Endothelial cell of umbilical vein (primary cell): ENCODE measurements around the gene HLA-DQA1. TPM values are rescaled to one million over a fixed set of nuclear protein-coding genes. Genes with fewer than 3 reads are reported as not detected.
"Not testable (repeated sequence)": the region's sequence is repeated elsewhere in the genome, so short reads cannot be mapped to it uniquely, and the experiment has no call there.

Experiments
- BruUV-seq: library from RNA; stranded (reverse); fragments of 400-500 nt; replicated peaks from 2 replicates; lab custom pipeline; 2021; lab: Mats Ljungman, UMichigan
- CTCF ChIA-PET: fragments of 300-600, 350-600 bp; sonication (Branson Sonifier 250); formaldehyde crosslinking; loops from one replicate; lab custom pipeline; 2021; ENCODE audit warnings: antibody characterized with exemption, inconsistent platforms; lab: Charles Lee
- POLR2A ChIA-PET: fragments of 300-600, 350-600 bp; sonication (Branson Sonifier 250); formaldehyde crosslinking; loops from one replicate; lab custom pipeline; 2021; ENCODE audit warnings: antibody characterized with exemption, inconsistent platforms; lab: Charles Lee
- DNase-seq: peaks from one replicate; pipeline ENCODE4 v3.0.0-alpha.2; 2011; ENCODE audit warnings: low read depth, low spot score
- FAIRE-seq: peaks from 2 replicates; lab custom pipeline; 2011; peaks lifted over from hg19 to GRCh38; lab: Jason Lieb, UNC
- H2AFZ ChIP-seq: 2 replicates; pipeline ENCODE4 v1.6.0; 2012; ENCODE audit warnings: low read depth, low read length, control low read depth, inconsistent platforms
- H3K27ac ChIP-seq: 2 replicates; pipeline ENCODE4 v1.5.1; 2011; ENCODE audit warnings: low read depth, mild to moderate bottlenecking, control low read depth, low read length, moderate library complexity; ENCODE audit not compliant: insufficient read depth
- H3K27me3 ChIP-seq, 2 experiments: 2 replicates each; pipeline versions ENCODE4 v1.6.0 to v1.6.1; 2011; ENCODE audit warnings: low read length in 2 of 2, mixed read lengths in 1 of 2; ENCODE audit not compliant: control insufficient read depth in 2 of 2, insufficient read depth in 2 of 2
- H3K36me3 ChIP-seq, 2 experiments: 2 replicates in 1 of 2; 3 replicates in 1 of 2; pipeline ENCODE4 v1.5.1; 2011; ENCODE audit warnings: low read length in 2 of 2, mild to moderate bottlenecking in 1 of 2, moderate library complexity in 1 of 2; ENCODE audit not compliant: control insufficient read depth in 2 of 2, insufficient read depth in 2 of 2; ENCODE audit errors: extremely low read depth in 1 of 2
- H3K4me1 ChIP-seq: 3 replicates; pipeline ENCODE4 v1.5.1; 2011; ENCODE audit warnings: mild to moderate bottlenecking, low read length; ENCODE audit not compliant: control insufficient read depth, insufficient read depth; ENCODE audit errors: extremely low read depth
- H3K4me2 ChIP-seq: 2 replicates; pipeline ENCODE4 v1.6.1; 2011; ENCODE audit warnings: low read length, control low read depth, mixed read lengths; ENCODE audit not compliant: insufficient read depth
- H3K4me3 ChIP-seq, 3 experiments: fragments of 200-600 bp in 1 of 3; sonication (generic), shearing (Covaris generic) in 1 of 3; replicated peaks in 1 of 3; 2 replicates each; pipeline ENCODE4 v1.5.1; 2011 to 2016; ENCODE audit warnings: control low read depth in 3 of 3, low read length in 3 of 3, mild to moderate bottlenecking in 2 of 3, inconsistent platforms in 1 of 3, low read depth in 1 of 3, moderate library complexity in 1 of 3; ENCODE audit not compliant: insufficient read depth in 1 of 3
- H3K79me2 ChIP-seq: 2 replicates; pipeline ENCODE4 v1.6.0; 2012; ENCODE audit warnings: low read length, inconsistent platforms; ENCODE audit not compliant: control insufficient read depth, insufficient read depth
- H3K9ac ChIP-seq: replicated peaks from 2 replicates; pipeline ENCODE3; 2011; ENCODE audit warnings: low read length, control low read depth; ENCODE audit not compliant: insufficient read depth; ENCODE audit errors: extremely low read depth
- H3K9me1 ChIP-seq: replicated peaks from 3 replicates; pipeline ENCODE4 v1.6.0; 2011; ENCODE audit warnings: mild to moderate bottlenecking, low read length; ENCODE audit not compliant: control insufficient read depth, insufficient read depth; ENCODE audit errors: extremely low read depth
- H3K9me3 ChIP-seq: replicated peaks from 2 replicates; pipeline ENCODE4 v1.5.1; 2012; ENCODE audit warnings: low read length, inconsistent platforms; ENCODE audit not compliant: control insufficient read depth, insufficient read depth
- H4K20me1 ChIP-seq: replicated peaks from 2 replicates; pipeline ENCODE3; 2011; ENCODE audit warnings: mild to moderate bottlenecking, low read length; ENCODE audit not compliant: control insufficient read depth, insufficient read depth; ENCODE audit errors: extremely low read depth
- EZH2 ChIP-seq: IDR thresholded peaks from 2 replicates; pipeline ENCODE4 v1.6.1; 2012; ENCODE audit warnings: borderline replicate concordance, low read depth, mild to moderate bottlenecking, moderate library complexity, low read length, inconsistent platforms; ENCODE audit not compliant: severe bottlenecking
- FOS ChIP-seq: IDR thresholded peaks from 2 replicates; pipeline ENCODE4 v1.6.1; 2011; ENCODE audit warnings: mild to moderate bottlenecking, low read length, moderate library complexity, borderline replicate concordance; ENCODE audit not compliant: insufficient read depth
- GATA2 ChIP-seq: IDR thresholded peaks from 2 replicates; pipeline ENCODE4 v1.7.0; 2011; ENCODE audit warnings: low read depth, mild to moderate bottlenecking, moderate library complexity, mixed read lengths, low read length; ENCODE audit not compliant: insufficient read length, insufficient read depth
- JUN ChIP-seq: IDR thresholded peaks from 2 replicates; pipeline ENCODE4 v1.6.1; 2011; ENCODE audit warnings: borderline replicate concordance, low read depth; ENCODE audit not compliant: insufficient read length, insufficient read depth
- MYC ChIP-seq: IDR thresholded peaks from one replicate; pipeline ENCODE4 v1.6.1; 2011; ENCODE audit warnings: mild to moderate bottlenecking, low read depth, low read length
- POLR2A ChIP-seq: IDR thresholded peaks from 2 replicates; pipeline ENCODE4 v1.6.1; 2012; ENCODE audit warnings: low read depth, mild to moderate bottlenecking, control low read depth, low read length
- POLR2AphosphoS5 ChIP-seq: IDR thresholded peaks from 2 replicates; pipeline ENCODE4 v1.6.1; 2012; ENCODE audit warnings: low read depth, mild to moderate bottlenecking, control low read depth, low read length, moderate library complexity; ENCODE audit not compliant: insufficient read depth
- dilution Hi-C: fragments of 300-500 bp; cut with MboI; formaldehyde crosslinking; loops from one replicate; pipeline ENCODE4 v1.15.0; 2019; ENCODE audit warnings: low sequenced_read_pairs; ENCODE audit not compliant: extremely low pct_ligation_motif_present
- intact Hi-C: fragments of 100-400 bp; cut with micrococcal nuclease; formaldehyde crosslinking; loops from one replicate; pipeline ENCODE4 v1.10.0; 2022
- polyA plus RNA-seq, 4 experiments: library from polyadenylated mRNA; depleted of rRNA in 3 of 4; stranded (reverse) in 3 of 4; unstranded in 1 of 4; fragments of >200 nt; gene quantifications; 2 replicates each; pipeline versions ENCODE4 v1.2.1 to v1.2.3, GENCODE V29; 2011 to 2012; ENCODE audit warnings: missing spikeins in 1 of 4
- total RNA-seq: library from RNA; stranded (reverse); gene quantifications from 2 replicates; pipeline ENCODE4 v1.2.3, GENCODE V29; 2021
- TF ChIP-seq, protein P1 (sequence below): IDR thresholded peaks from 2 replicates; pipeline ENCODE4 v1.6.1; 2011; ENCODE audit not compliant: insufficient read depth, insufficient read length
- TF ChIP-seq, protein P2 (sequence below), 2 donors: IDR thresholded peaks; 1 replicate in 1 of 2; 2 replicates in 1 of 2; pipeline ENCODE4 v1.5.1; 2011; ENCODE audit warnings: low read length in 2 of 2, mild to moderate bottlenecking in 2 of 2, moderate library complexity in 2 of 2, control low read depth in 1 of 2, inconsistent platforms in 1 of 2, low read depth in 1 of 2; ENCODE audit not compliant: insufficient read depth in 1 of 2; ENCODE audit errors: extremely low read depth in 1 of 2

HLA-DQA1 gene
- total and polyA plus RNA-seq, 2 donors (not counting 3 experiments of a cell fraction or from before 2014, with no cell fraction given) = not detected

DNA sequence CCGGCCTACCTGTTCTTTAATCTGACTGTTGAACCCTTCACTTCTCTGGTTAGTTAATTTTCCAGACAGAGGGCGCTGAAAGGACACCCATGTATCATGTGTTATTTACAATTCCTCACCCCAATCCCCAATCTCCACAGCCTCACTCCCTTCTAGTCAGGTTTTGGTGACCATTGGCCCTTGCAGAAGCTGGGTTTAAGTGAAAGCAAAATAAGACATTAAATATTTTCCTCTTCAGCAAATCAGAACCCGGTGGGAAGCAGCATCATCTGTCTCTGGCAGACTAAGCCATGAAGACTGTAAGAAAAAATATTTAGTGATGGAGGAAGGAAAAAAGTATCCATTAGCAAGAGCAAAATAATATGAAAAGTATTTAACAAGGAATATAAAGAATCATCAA lies 9.4 kb upstream of the HLA-DQA1 start:
- H3K9ac ChIP-seq = no peak overlapping the region
- H2AFZ ChIP-seq = no peak overlapping the region
- H3K9me1 ChIP-seq = no peaks in the 10 kb centered on the region
- no peaks in the 10 kb centered on the region for H3K79me2 ChIP-seq
- no peaks in the 10 kb centered on the region for H3K27me3 ChIP-seq
- no peaks in the 10 kb centered on the region for H3K36me3 ChIP-seq
- FAIRE-seq (no peak), DNase-seq (no peak)
- no peaks in the 10 kb centered on the region for H3K9me3 ChIP-seq
- POLR2A ChIA-PET = no interaction called here
- H3K4me1 ChIP-seq = no peaks in the 10 kb centered on the region
- no peak overlapping the region for H3K4me3 ChIP-seq
- dilution Hi-C loops = no loop called here
- CTCF ChIA-PET = no interaction called here
- no TSS peak for BruUV-seq
- no peak overlapping the region for H3K27ac ChIP-seq
- no peaks in the 10 kb centered on the region for H4K20me1 ChIP-seq
- H3K4me2 ChIP-seq = no peak overlapping the region
- TF ChIP-seq EZH2 (no peak), POLR2AphosphoS5 (no peak), MYC (no peak), POLR2A (no peak), GATA2 (no peak), JUN (no peak), FOS (no peak)
- TF ChIP-seq, protein P1, sequence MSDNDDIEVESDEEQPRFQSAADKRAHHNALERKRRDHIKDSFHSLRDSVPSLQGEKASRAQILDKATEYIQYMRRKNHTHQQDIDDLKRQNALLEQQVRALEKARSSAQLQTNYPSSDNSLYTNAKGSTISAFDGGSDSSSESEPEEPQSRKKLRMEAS = no peak
- TF ChIP-seq, protein P2, sequence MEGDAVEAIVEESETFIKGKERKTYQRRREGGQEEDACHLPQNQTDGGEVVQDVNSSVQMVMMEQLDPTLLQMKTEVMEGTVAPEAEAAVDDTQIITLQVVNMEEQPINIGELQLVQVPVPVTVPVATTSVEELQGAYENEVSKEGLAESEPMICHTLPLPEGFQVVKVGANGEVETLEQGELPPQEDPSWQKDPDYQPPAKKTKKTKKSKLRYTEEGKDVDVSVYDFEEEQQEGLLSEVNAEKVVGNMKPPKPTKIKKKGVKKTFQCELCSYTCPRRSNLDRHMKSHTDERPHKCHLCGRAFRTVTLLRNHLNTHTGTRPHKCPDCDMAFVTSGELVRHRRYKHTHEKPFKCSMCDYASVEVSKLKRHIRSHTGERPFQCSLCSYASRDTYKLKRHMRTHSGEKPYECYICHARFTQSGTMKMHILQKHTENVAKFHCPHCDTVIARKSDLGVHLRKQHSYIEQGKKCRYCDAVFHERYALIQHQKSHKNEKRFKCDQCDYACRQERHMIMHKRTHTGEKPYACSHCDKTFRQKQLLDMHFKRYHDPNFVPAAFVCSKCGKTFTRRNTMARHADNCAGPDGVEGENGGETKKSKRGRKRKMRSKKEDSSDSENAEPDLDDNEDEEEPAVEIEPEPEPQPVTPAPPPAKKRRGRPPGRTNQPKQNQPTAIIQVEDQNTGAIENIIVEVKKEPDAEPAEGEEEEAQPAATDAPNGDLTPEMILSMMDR (IDR thresholded peaks at IDR 0.05; ENCODE audit: extremely low read depth in 1 of 2, insufficient read depth in 1 of 2, low read depth in 1 of 2, low read length in 2 of 2) = no peak
- intact Hi-C loops = no loop called here

DNA sequence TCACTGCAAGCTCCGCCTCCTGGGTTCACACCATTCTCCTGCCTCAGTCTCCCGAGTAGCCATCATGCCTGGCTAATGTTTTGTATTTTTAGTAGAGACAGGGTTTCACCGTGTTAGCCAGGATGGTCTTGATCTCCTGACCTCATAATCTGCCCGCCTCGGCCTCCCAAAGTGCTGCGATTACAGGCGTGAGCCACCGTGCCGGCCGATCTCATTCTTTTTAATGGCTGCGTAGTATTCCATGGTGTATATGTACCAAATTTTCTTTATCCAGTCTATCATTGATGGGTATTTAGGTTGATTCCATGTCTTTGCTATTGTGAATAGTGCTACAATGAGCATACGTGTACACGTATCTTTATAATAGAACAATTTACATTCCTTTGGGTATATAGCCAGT lies 7.4 kb upstream of the HLA-DQA1 start:
- H4K20me1 ChIP-seq, DNase-seq, BruUV-seq, POLR2A ChIA-PET, H3K9me1 ChIP-seq, CTCF ChIA-PET, H3K4me1 ChIP-seq, H3K36me3 ChIP-seq, H3K4me2 ChIP-seq, intact Hi-C loops, H3K4me3 ChIP-seq, H2AFZ ChIP-seq, H3K9me3 ChIP-seq, H3K27me3 ChIP-seq, H3K9ac ChIP-seq, dilution Hi-C loops, FAIRE-seq, H3K27ac ChIP-seq, H3K79me2 ChIP-seq: not testable (repeated sequence)
